CD4-positive, alpha-beta T cell (primary cell): ENCODE data around the gene TSC2. TPM values are rescaled to one million over a fixed set of nuclear protein-coding genes. Genes with fewer than 3 reads are reported as not detected.
A peak's percentile ranks its signal among the peaks of the same experiment; 100 is the strongest.
"Not testable (repeated sequence)": the region's sequence is repeated elsewhere in the genome, so short reads cannot be mapped to it uniquely, and the experiment has no call there.

Source experiments
- ATAC-seq: fragments of 200-7000 bp; cut with Tn5 transposase; one replicate; pipeline ENCODE4 v1.10.0; 2022; ENCODE audit warnings: mild to moderate bottlenecking; ENCODE audit not compliant: poor library complexity
- CTCF ChIA-PET: fragments of 350-600 bp; sonication (Branson Sonifier 250); formaldehyde crosslinking; loops from one replicate; lab custom pipeline; 2021; ENCODE audit warnings: antibody characterized with exemption, inconsistent platforms; lab: Charles Lee
- POLR2A ChIA-PET: fragments of 350-600 bp; sonication (Branson Sonifier 250); formaldehyde crosslinking; loops from one replicate; lab custom pipeline; 2021; ENCODE audit warnings: antibody characterized with exemption, inconsistent platforms; lab: Charles Lee
- DNase-seq, 14 experiments: peaks; one replicate each; pipeline ENCODE4 v3.0.0-alpha.2; 2013 to 2020; ENCODE audit warnings: mixed read lengths in 2 of 14
- H3K27ac ChIP-seq, 2 donors: one replicate each; pipeline versions ENCODE4 v1.5.1 to v1.7.0; 2013; ENCODE audit warnings: low read length in 2 of 2, low read depth in 1 of 2, mild to moderate bottlenecking in 1 of 2
- H3K27me3 ChIP-seq, 2 experiments: 1 replicate in 1 of 2; 2 replicates in 1 of 2; pipeline versions ENCODE4 v1.6.1 to v1.7.0; 2013; ENCODE audit warnings: low read length in 2 of 2, control low read depth in 1 of 2, mild to moderate bottlenecking in 1 of 2, moderate library complexity in 1 of 2; ENCODE audit not compliant: insufficient read depth in 2 of 2, control insufficient read depth in 1 of 2
- H3K36me3 ChIP-seq: one replicate; pipeline ENCODE4 v1.6.1; 2013; ENCODE audit warnings: low read length, control low read depth; ENCODE audit not compliant: insufficient read depth
- H3K4me1 ChIP-seq: one replicate; pipeline ENCODE4 v1.6.1; 2013; ENCODE audit warnings: low read length, control low read depth; ENCODE audit not compliant: insufficient read depth
- H3K4me3 ChIP-seq: one replicate; pipeline ENCODE4 v1.5.1; 2013; ENCODE audit warnings: mild to moderate bottlenecking, low read length, moderate library complexity
- H3K9me3 ChIP-seq, 2 experiments: 1 replicate in 1 of 2; 2 replicates in 1 of 2; pipeline versions ENCODE4 v1.6.1 to v1.7.0; 2013; ENCODE audit warnings: low read length in 2 of 2, mild to moderate bottlenecking in 2 of 2, control low read depth in 1 of 2, moderate library complexity in 1 of 2; ENCODE audit not compliant: control insufficient read depth in 1 of 2, insufficient read depth in 1 of 2
- H3K27ac Mint-ChIP-seq: one replicate; pipeline ENCODE4 v1.8.0; 2020; ENCODE audit warnings: mixed read lengths
- H3K27me3 Mint-ChIP-seq: one replicate; pipeline ENCODE4 v1.8.0; 2021; ENCODE audit warnings: mixed read lengths
- H3K36me3 Mint-ChIP-seq: one replicate; pipeline ENCODE4 v1.8.0; 2021; ENCODE audit warnings: low read depth, mixed read lengths
- H3K4me1 Mint-ChIP-seq: one replicate; pipeline ENCODE4 v1.8.0; 2021; ENCODE audit warnings: low read depth, mixed read lengths
- H3K4me3 Mint-ChIP-seq: one replicate; pipeline ENCODE4 v1.8.0; 2020; ENCODE audit warnings: mild to moderate bottlenecking, mixed read lengths
- H3K9me3 Mint-ChIP-seq: one replicate; pipeline ENCODE4 v1.8.0; 2020; ENCODE audit warnings: mixed read lengths
- intact Hi-C, 2 experiments: fragments of 100-400 bp; cut with DNase I in 1 of 2; cut with micrococcal nuclease in 1 of 2; formaldehyde crosslinking; loops; one replicate each; pipeline versions ENCODE4 v1.15.1 to v1.9.0; 2023 to 2025; cut with DNase I, micrococcal nuclease
- total RNA-seq, 174 experiments: library from RNA in 2 of 174; stranded (reverse) in 2 of 174; gene quantifications; one replicate each; pipeline ENCODE4 v1.2.3 and lab custom pipeline; 2021 to 2026

The TSC2 gene
- total RNA-seq, 2 experiments from 2014 or later: 83.0 to 85.0 TPM

- H3K27ac Mint-ChIP-seq, H3K9me3 Mint-ChIP-seq, DNase-seq, H3K4me3 Mint-ChIP-seq, CTCF ChIA-PET, H3K4me3 ChIP-seq, POLR2A ChIA-PET, H3K4me1 ChIP-seq, H3K27ac ChIP-seq, ATAC-seq, H3K9me3 ChIP-seq, H3K36me3 ChIP-seq, H3K4me1 Mint-ChIP-seq, H3K27me3 Mint-ChIP-seq, intact Hi-C loops, H3K36me3 Mint-ChIP-seq, H3K27me3 ChIP-seq: not testable (repeated sequence)
Observed at GRCh38 chr16:2110332-2111008, 62.7 kb downstream of the TSC2 start.

- H3K9me3 ChIP-seq, H3K27me3 Mint-ChIP-seq, intact Hi-C loops, H3K4me1 ChIP-seq, H3K4me1 Mint-ChIP-seq, H3K36me3 ChIP-seq, H3K27me3 ChIP-seq, H3K9me3 Mint-ChIP-seq, H3K27ac ChIP-seq, H3K27ac Mint-ChIP-seq, H3K4me3 Mint-ChIP-seq, ATAC-seq, CTCF ChIA-PET, POLR2A ChIA-PET, H3K4me3 ChIP-seq, H3K36me3 Mint-ChIP-seq: not testable (repeated sequence)
- DNase-seq: peak in 1 of 14 experiments; percentile 21
Observed at GRCh38 chr16:2111009-2111353, 63.2 kb downstream of the TSC2 start.

- H3K27me3 Mint-ChIP-seq, POLR2A ChIA-PET, H3K36me3 Mint-ChIP-seq, CTCF ChIA-PET, H3K9me3 Mint-ChIP-seq, H3K9me3 ChIP-seq, H3K4me3 Mint-ChIP-seq, H3K4me1 ChIP-seq, H3K27me3 ChIP-seq, ATAC-seq, intact Hi-C loops, DNase-seq, H3K27ac ChIP-seq, H3K27ac Mint-ChIP-seq, H3K4me1 Mint-ChIP-seq, H3K36me3 ChIP-seq, H3K4me3 ChIP-seq: not testable (repeated sequence)
Observed at GRCh38 chr16:2111412-2112335, 63.9 kb downstream of the TSC2 start.

GRCh38 chr16:2112539-2113106, 64.8 kb downstream of the TSC2 start:
- POLR2A ChIA-PET, H3K27me3 ChIP-seq, H3K36me3 Mint-ChIP-seq, H3K9me3 ChIP-seq, ATAC-seq, intact Hi-C loops, H3K4me1 Mint-ChIP-seq, H3K27me3 Mint-ChIP-seq, CTCF ChIA-PET, H3K9me3 Mint-ChIP-seq, H3K27ac ChIP-seq, H3K27ac Mint-ChIP-seq, H3K4me3 ChIP-seq, H3K4me3 Mint-ChIP-seq, H3K36me3 ChIP-seq, DNase-seq, H3K4me1 ChIP-seq: not testable (repeated sequence)

GRCh38 chr16:2114225-2114624, 66.4 kb downstream of the TSC2 start:
- H3K4me3 Mint-ChIP-seq, H3K27ac ChIP-seq, H3K27me3 Mint-ChIP-seq, POLR2A ChIA-PET, CTCF ChIA-PET, H3K9me3 ChIP-seq, H3K4me3 ChIP-seq, H3K27ac Mint-ChIP-seq, H3K4me1 Mint-ChIP-seq, intact Hi-C loops, H3K9me3 Mint-ChIP-seq, ATAC-seq, H3K36me3 Mint-ChIP-seq, DNase-seq, H3K4me1 ChIP-seq, H3K27me3 ChIP-seq, H3K36me3 ChIP-seq: not testable (repeated sequence)

GRCh38 chr16:2114885-2115590, 67.3 kb downstream of the TSC2 start:
- H3K27ac Mint-ChIP-seq, H3K36me3 Mint-ChIP-seq, CTCF ChIA-PET, H3K4me3 ChIP-seq, H3K9me3 ChIP-seq, POLR2A ChIA-PET, DNase-seq, H3K27me3 Mint-ChIP-seq, H3K4me3 Mint-ChIP-seq, H3K4me1 Mint-ChIP-seq, H3K27ac ChIP-seq, H3K27me3 ChIP-seq, H3K36me3 ChIP-seq, H3K9me3 Mint-ChIP-seq, ATAC-seq, intact Hi-C loops, H3K4me1 ChIP-seq: not testable (repeated sequence)
